Small intestine (tissue), 7 donors: ENCODE data around the gene SLC35G2. TPM values are rescaled to one million over a fixed set of nuclear protein-coding genes. Genes with fewer than 3 reads are reported as not detected.
"Not testable (repeated sequence)": the region's sequence is repeated elsewhere in the genome, so short reads cannot be mapped to it uniquely, and the experiment has no call there.

ENCODE experiments used
- DNase-seq, 2 donors: peaks; one replicate each; pipeline versions ENCODE4 v3.0.0 to v3.0.0-alpha.2; 2013
- FAIRE-seq: peaks from 2 replicates; lab custom pipeline; 2012; peaks lifted over from hg19 to GRCh38; lab: Jason Lieb, UNC
- H3K27ac ChIP-seq, 3 donors: one replicate each; pipeline ENCODE4 v1.5.1; 2013; ENCODE audit warnings: low read length in 2 of 3, mild to moderate bottlenecking in 2 of 3, control low read depth in 1 of 3, inconsistent platforms in 1 of 3, low read depth in 1 of 3, moderate library complexity in 1 of 3
- H3K27me3 ChIP-seq, 3 donors: one replicate each; pipeline ENCODE4 v1.6.1; 2013; ENCODE audit warnings: low read length in 3 of 3, inconsistent platforms in 1 of 3; ENCODE audit not compliant: control insufficient read depth in 3 of 3, insufficient read depth in 3 of 3
- H3K36me3 ChIP-seq, 3 donors: one replicate each; pipeline ENCODE4 v1.6.1; 2013; ENCODE audit warnings: low read length in 3 of 3, inconsistent platforms in 1 of 3, low read depth in 1 of 3, mild to moderate bottlenecking in 1 of 3, moderate library complexity in 1 of 3; ENCODE audit not compliant: control insufficient read depth in 3 of 3, insufficient read depth in 2 of 3
- H3K4me1 ChIP-seq, 3 donors: one replicate each; pipeline ENCODE4 v1.6.1; 2013; ENCODE audit warnings: low read length in 2 of 3, inconsistent platforms in 1 of 3, low read depth in 1 of 3, mild to moderate bottlenecking in 1 of 3, moderate library complexity in 1 of 3; ENCODE audit not compliant: control insufficient read depth in 3 of 3, insufficient read depth in 2 of 3
- H3K4me3 ChIP-seq, 3 donors: one replicate each; pipeline ENCODE4 v1.5.1; 2013; ENCODE audit warnings: low read length in 3 of 3, control low read depth in 1 of 3, inconsistent platforms in 1 of 3, low read depth in 1 of 3, mild to moderate bottlenecking in 1 of 3, moderate library complexity in 1 of 3
- H3K9me3 ChIP-seq, 2 donors: one replicate each; pipeline ENCODE4 v1.6.1; 2013; ENCODE audit warnings: low read depth in 1 of 2, low read length in 1 of 2; ENCODE audit not compliant: control insufficient read depth in 2 of 2, insufficient read depth in 1 of 2
- WGBS, 3 donors: extraction: QIAGEN DNeasy Blood & Tissue Kit; methylation state at CpG; one replicate each; pipeline ENCODE4 v1.1.7; 2013; 5-methylcytosine and 5-hydroxymethylcytosine counted together
- polyA plus RNA-seq, 4 donors: library from polyadenylated mRNA; stranded (reverse) in 3 of 4; unstranded in 1 of 4; fragments of 200-250 nt in 3 of 4; fragments of 120-200 nt in 1 of 4; gene quantifications; one replicate each; pipeline versions ENCODE4 v1.2.1 to v1.2.3, GENCODE V29; 2013
- donor health status: healthy with polysubstance abuse.
- donor health status: control.
- donor health status: control.
- donor health status: Bipolar disorder and iron deficiency.
- donor health status: healthy.

SLC35G2 gene
- polyA plus RNA-seq, 4 donors, result 1.6 to 5.1 TPM; not detected in 2

- WGBS, 3 donors, result 85 to 89% (median 87%) methylated on average over 3 of the region's 3 CpGs
- DNase-seq (no peak), FAIRE-seq (no peak)
- no peak overlapping the region for H3K27ac ChIP-seq
- H3K4me3 ChIP-seq, result no peak overlapping the region
- no peaks in the 10 kb centered on the region for H3K9me3 ChIP-seq
- no peaks in the 10 kb centered on the region for H3K36me3 ChIP-seq
- H3K27me3 ChIP-seq, result peaks cover 0 to 2% (median 0%) of the 10 kb centered on the region in 3 donors
- no peaks in the 10 kb centered on the region for H3K4me1 ChIP-seq
These were observed 28.1 kb upstream of the SLC35G2 start for GRCh38 chr3:136790786-136791185.

- no peak for DNase-seq
- Histone ChIP-seq H3K4me3 (no peak overlapping the region), H3K4me1 (no peaks in the 10 kb centered on the region), H3K27ac (no peak overlapping the region), H3K36me3 (no peaks in the 10 kb centered on the region), H3K27me3 (peaks cover 0 to 2% (median 0%) of the 10 kb centered on the region in 3 donors), H3K9me3 (no peaks in the 10 kb centered on the region)
- 50 to 69% (median 65%) methylated on average over 4 of the region's 4 CpGs for WGBS, 3 donors
- FAIRE-seq, result no peak
These were observed 26.2 kb upstream of the SLC35G2 start for GRCh38 chr3:136792556-136793330.

DNA sequence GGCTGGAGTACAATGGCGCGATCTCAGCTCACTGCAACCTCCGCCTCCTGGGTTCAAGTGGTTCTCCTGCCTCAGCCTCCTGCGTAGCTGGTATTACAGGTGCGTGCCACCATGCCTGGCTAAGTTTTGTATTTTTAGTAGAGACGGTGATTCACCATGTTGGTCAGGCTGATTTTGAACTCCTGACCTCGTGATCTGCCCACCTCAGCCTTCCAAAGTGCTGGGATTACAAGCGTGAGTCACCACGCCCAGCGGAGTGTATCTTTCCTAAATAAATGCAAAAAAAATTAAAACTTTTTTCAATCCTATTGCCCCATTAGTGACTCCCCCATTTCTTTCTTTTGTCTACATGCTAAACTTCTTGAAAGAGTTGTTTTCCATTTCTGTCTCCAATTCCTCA is 17.8 kb upstream of the SLC35G2 start:
- not testable (repeated sequence) for H3K36me3 ChIP-seq, H3K27ac ChIP-seq, H3K27me3 ChIP-seq, H3K4me1 ChIP-seq, H3K9me3 ChIP-seq, H3K4me3 ChIP-seq, FAIRE-seq, DNase-seq
- 94 to 97% (median 96%) methylated on average over 10 of the region's 10 CpGs for WGBS, 3 donors

GRCh38 chr3:136802481-136802996 is 16.4 kb upstream of the SLC35G2 start:
- WGBS, 3 donors, result 26 to 30% (median 28%) methylated on average over 5 of the region's 5 CpGs
- peak; percentile 14 to 19 for DNase-seq
- H3K4me1 ChIP-seq, result no peaks in the 10 kb centered on the region
- H3K9me3 ChIP-seq, result no peaks in the 10 kb centered on the region
- no peaks in the 10 kb centered on the region for H3K27me3 ChIP-seq
- H3K4me3 ChIP-seq, result no peak overlapping the region
- FAIRE-seq, result no peak
- H3K27ac ChIP-seq, result no peak overlapping the region
- H3K36me3 ChIP-seq, result no peaks in the 10 kb centered on the region

DNA sequence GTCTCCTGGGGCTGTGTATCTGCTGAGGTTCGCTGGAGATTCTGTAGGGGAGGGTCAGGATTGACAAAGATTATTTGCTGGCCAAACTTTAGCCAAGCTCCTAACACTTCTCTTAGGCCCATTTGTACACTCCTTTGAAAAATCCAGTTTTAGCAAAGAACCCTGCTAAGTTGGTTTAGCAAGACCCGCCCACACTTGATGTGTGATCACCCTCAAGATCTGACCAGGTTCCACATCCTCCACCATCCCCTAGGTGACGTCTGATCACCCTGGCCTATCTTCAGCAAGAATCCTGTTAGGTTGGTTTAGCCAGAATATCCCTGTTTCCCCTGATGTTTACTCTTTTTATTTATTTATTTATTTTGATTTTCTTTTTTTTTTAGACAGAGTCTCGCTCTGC is 14.8 kb upstream of the SLC35G2 start:
- FAIRE-seq (no peak), DNase-seq (no peak)
- WGBS, 3 donors, result 89 to 93% (median 92%) methylated on average over 4 of the region's 4 CpGs
- Histone ChIP-seq H3K27me3 (no peaks in the 10 kb centered on the region), H3K9me3 (no peaks in the 10 kb centered on the region), H3K36me3 (no peaks in the 10 kb centered on the region), H3K27ac (no peak overlapping the region), H3K4me1 (no peaks in the 10 kb centered on the region), H3K4me3 (no peak overlapping the region)

DNA sequence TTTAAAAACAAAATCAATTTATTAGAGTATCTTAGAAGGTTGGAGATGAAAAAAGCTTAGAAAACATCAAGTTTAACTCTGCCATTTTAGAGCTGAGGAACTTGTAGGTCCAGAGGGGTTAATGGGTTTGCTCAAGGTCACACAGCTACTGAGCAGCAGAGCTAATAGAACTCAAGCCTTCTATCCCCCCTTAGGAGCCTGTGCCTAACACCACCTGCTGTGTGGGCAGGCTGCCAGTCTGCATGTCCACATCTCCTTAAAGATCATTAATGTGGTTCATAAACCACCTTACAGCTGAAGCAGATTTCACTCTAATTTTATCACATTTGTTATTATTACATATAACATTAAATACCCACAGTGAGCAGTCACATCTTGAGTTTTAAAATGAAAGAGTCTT is 14.1 kb upstream of the SLC35G2 start:
- Histone ChIP-seq H3K27ac (no peak overlapping the region), H3K4me1 (no peaks in the 10 kb centered on the region), H3K36me3 (no peaks in the 10 kb centered on the region), H3K27me3 (no peaks in the 10 kb centered on the region), H3K4me3 (no peak overlapping the region), H3K9me3 (no peaks in the 10 kb centered on the region)
- FAIRE-seq (no peak), DNase-seq (no peak)

DNA sequence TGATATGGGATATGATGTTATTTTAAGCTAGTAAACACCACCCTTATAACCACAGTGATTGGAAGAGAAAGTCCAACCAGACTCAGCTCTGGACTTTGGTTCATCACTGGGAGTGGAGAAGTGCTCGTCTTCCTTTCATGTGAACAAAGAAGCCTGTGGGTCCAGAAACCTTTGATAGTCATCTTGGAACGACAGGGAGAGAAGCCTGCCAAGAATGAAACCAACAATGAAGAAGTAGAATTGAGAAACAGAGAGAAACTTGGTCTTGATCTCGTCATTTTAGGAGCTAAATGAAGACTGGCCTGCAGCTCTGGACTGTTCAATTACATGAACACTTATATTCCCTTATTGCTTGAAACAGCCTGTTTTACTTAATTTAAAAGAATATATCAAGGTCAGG is 13.1 kb upstream of the SLC35G2 start:
- Histone ChIP-seq H3K27me3 (no peaks in the 10 kb centered on the region), H3K4me3 (no peak overlapping the region), H3K27ac (no peak overlapping the region), H3K9me3 (no peaks in the 10 kb centered on the region), H3K4me1 (no peaks in the 10 kb centered on the region), H3K36me3 (no peaks in the 10 kb centered on the region)
- FAIRE-seq (no peak), DNase-seq (peak; percentile 9 to 47)
- WGBS, 3 donors, result 10 to 45% (median 29%) methylated on average over 3 of the region's 3 CpGs

- FAIRE-seq (no peak), DNase-seq (no peak)
These were observed 7.2 kb upstream of the SLC35G2 start for GRCh38 chr3:136811701-136812100.

More at GRCh38 chr3:136811701-136812100, 7.2 kb upstream of the SLC35G2 start:
- Histone ChIP-seq H3K27ac (no peak overlapping the region), H3K27me3 (peaks cover 0 to under 1% (median 0%) of the 10 kb centered on the region in 3 donors), H3K36me3 (no peaks in the 10 kb centered on the region), H3K4me3 (no peak overlapping the region), H3K4me1 (no peaks in the 10 kb centered on the region), H3K9me3 (no peaks in the 10 kb centered on the region)
- 86 to 95% (median 87%) methylated on average over 3 of the region's 3 CpGs for WGBS, 3 donors
